A549 treated with DMSO at 1 μM for 4 hours (cell line): Measurements from ENCODE around the gene C10orf120. TPM values are rescaled to one million over a fixed set of nuclear protein-coding genes. Genes with fewer than 3 reads are reported as not detected.

Experiments used
- total RNA-seq: library from RNA; stranded (reverse); fragments of 200-300 nt; extraction: Qiagen RNA extraction; gene quantifications from 5 replicates; pipeline ENCODE4 v1.2.3, GENCODE V29; 2022; ENCODE audit warnings: low read depth

C10orf120 gene
- not detected in 5 replicates for total RNA-seq

DNA sequence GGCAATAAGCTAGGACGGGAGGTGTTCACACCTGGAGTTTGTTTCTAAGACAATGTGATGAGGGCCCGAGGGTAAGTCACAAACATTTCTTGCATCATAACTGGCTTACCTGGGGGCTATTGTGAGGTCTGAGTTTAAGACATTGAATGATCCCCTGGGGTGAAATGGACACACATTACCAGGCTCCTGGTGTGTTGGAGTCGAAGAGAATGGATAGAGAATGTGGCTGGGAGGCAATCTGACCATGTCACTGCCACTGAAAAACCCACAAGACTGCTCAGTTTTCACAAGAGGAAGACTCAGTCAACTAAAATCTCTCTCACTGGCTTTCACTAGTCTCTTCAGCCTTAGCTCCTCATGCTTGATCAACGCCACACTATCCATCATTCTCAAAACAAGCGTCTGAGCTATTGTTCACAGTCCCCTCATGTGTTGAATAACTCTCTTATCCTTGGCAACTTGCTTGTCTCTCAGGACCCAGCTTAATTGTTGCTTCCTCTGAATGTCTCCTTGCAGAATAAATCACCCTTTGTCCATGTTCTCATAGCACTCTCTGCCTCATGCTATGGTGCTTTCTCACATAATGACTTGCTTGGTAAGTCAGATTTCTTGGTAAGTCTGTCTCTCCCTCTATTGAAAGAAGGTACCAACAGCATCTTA lies at the start of gene C10orf120:
TSS of gene C10orf120 (minus strand) at position 51 of the 660 bp plus-strand sequence. CDS start 56 bp downstream, outside the sequence.

Other genes with a start within 250 kb of the C10orf120 start
- 0.13 TPM in 1 of 5 replicates, not detected in the others for gene ARMS2, start 245.2 kb downstream of the C10orf120 start, total RNA-seq
- gene HTRA1, start 238.3 kb downstream of the C10orf120 start, total RNA-seq = 48.8 to 64.7 TPM (median 56.3 TPM) in 5 replicates
- gene DMBT1, start 139.1 kb downstream of the C10orf120 start, total RNA-seq = 0.03 to 0.06 TPM (median 0.04 TPM) in 4 of 5 replicates, not detected in the other
- gene CUZD1, start 146.0 kb upstream of the C10orf120 start, total RNA-seq = 0.94 to 1.9 TPM (median 1.3 TPM) in 5 replicates
- 12.4 to 16.3 TPM (median 13.5 TPM) in 5 replicates for gene FAM24B, start 179.7 kb upstream of the C10orf120 start, total RNA-seq
- not detected in 5 replicates for gene FAM24A, start 210.8 kb upstream of the C10orf120 start, total RNA-seq